ENCODE data around the gene NKX1-1. TPM values are rescaled to one million over a fixed set of nuclear protein-coding genes. Genes with fewer than 3 reads are reported as not detected.

Gene NKX1-1
- total and polyA plus RNA-seq, 9 of the 15 experiments (the other 6 are each of a cell fraction or from before 2014, with no cell fraction given): not detected

DNA sequence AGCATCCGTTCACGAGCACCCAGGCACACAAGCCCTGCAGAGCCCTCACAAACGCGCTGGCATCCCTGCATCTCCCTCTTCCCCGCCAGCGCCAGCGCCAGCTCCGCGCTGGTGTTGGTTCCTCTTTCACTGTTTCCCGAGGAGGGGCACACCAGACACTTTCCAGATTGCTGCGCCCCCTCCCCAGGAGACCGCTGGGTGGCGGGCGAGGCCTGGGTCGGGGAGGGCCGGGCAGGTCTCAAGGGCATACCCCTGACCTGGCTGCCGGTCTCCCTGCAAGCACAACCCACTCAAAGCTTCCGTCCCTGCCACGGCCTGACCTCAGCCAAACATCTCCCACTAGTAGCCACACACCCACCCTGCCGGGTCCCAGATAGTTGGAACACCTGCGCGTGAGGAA is 2.2 kb upstream of the NKX1-1 start (continued):
- TF ChIP-seq, protein P1, sequence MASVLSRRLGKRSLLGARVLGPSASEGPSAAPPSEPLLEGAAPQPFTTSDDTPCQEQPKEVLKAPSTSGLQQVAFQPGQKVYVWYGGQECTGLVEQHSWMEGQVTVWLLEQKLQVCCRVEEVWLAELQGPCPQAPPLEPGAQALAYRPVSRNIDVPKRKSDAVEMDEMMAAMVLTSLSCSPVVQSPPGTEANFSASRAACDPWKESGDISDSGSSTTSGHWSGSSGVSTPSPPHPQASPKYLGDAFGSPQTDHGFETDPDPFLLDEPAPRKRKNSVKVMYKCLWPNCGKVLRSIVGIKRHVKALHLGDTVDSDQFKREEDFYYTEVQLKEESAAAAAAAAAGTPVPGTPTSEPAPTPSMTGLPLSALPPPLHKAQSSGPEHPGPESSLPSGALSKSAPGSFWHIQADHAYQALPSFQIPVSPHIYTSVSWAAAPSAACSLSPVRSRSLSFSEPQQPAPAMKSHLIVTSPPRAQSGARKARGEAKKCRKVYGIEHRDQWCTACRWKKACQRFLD (CRISPR knock-in tag; IDR thresholded peaks at IDR 0.05): no peak
- no peak for TF ChIP-seq GABPB1 (CRISPR knock-in tag; IDR thresholded peaks at IDR 0.05)
- peak in 1 of 2 experiments; percentile 44; a peak in 2 of 4 replicates for TF ChIP-seq RAD21 (CRISPR knock-in tag; conservative IDR thresholded peaks at IDR 0.05 in 1 of 2, IDR thresholded peaks at IDR 0.05 in 1 of 2)
- no peak for TF ChIP-seq ZBTB17 (CRISPR knock-in tag; IDR thresholded peaks at IDR 0.05)
- no peak for TF ChIP-seq ZNF766 (CRISPR knock-in tag; conservative IDR thresholded peaks at IDR 0.05)
- no peak for TF ChIP-seq MCM5 (IDR thresholded peaks at IDR 0.05; ENCODE audit: low read depth)
- TF ChIP-seq XRCC3 (IDR thresholded peaks at IDR 0.05): no peak
- TF ChIP-seq ZNF311 (CRISPR knock-in tag; IDR thresholded peaks at IDR 0.05): no peak

DNA sequence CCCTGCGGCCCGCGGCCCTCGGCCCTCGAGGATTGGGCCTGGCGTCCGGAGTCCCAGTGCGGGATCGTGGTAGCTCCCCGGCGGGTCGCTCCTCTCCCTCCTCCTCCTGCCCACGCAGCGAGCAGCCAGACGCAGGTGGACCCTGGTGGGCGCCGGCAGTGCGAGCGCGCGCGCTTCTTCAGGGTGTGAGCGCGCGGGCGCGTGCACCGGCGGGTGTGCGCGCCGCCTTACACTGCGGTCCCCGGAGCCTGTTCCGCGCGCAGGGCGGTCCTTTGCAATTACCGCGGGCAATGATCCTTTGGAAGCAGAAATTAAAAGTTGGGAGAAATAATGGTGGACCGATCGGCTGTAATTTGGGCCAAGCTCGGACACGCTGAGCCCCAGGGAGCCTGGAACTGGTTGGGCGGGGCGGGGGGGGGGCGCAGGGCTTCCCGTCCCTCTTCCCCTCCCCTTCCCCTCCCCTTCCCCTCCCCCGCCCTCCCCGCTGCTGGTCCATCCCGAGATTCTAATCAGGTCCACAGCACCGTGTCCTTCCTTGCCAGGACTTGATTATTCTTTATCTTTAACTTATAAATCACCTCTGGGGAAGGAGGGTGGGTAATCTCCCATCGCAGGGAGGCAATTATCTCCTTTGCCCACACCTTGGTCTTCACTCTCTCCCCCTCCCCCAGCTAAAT is 1.6 kb upstream of the NKX1-1 start:
- FAIRE-seq (no peak), DNase-seq (ENCODE audit: extremely low read depth in 1 of 4, low spot score in 3 of 4) (no peak), ATAC-seq (no peak)
- H4K20me1 ChIP-seq (replicated peaks; ENCODE audit: control insufficient read depth, insufficient read depth, low read length): no peaks in the 10 kb centered on the region
- peaks cover 0 to 4% of the 10 kb centered on the region in 2 experiments; a peak in 1 of 5 replicates for H3K27me3 ChIP-seq (ENCODE audit: control insufficient read depth in 2 of 2, insufficient read depth in 2 of 2, low read length in 2 of 2)
- no TSS peak for BruUV-seq (replicated peaks)
- intact Hi-C loops (cut with micrococcal nuclease) (no loop called here), in situ Hi-C loops (cut with MboI) (no loop called here)
- ChIA-PET CTCF (ENCODE audit: low intra/inter-chr PET ratio) (no interaction called here), POLR2A (interaction anchor here (0.6 kb wide), 1 partner anchor 219 kb away, joined by 3 read pairs; no protein-coding TSS in a partner anchor)
- no peaks in the 10 kb centered on the region; the same call in 1 of the 2 replicates for H3K9me3 ChIP-seq (replicated peaks; ENCODE audit: control insufficient read depth, insufficient read depth, low read depth, low read length)
- H3K9me1 ChIP-seq (ENCODE audit: control insufficient read depth, insufficient read depth, low read length): peaks cover 2% of the 10 kb centered on the region
- no peaks in the 10 kb centered on the region for H3K79me2 ChIP-seq (ENCODE audit: control insufficient read depth, insufficient read depth, low read length)
- WGBS (ENCODE audit: insufficient coverage, low coverage, missing lambda C conversion rate): 80% methylated on average over 15 of the region's 53 CpGs
- H2AFZ ChIP-seq (ENCODE audit: low read depth, low read length): no peak overlapping the region
- no peak overlapping the region for H3K4me3 ChIP-seq
- no peaks in the 10 kb centered on the region for H3K36me3 ChIP-seq (ENCODE audit: control insufficient read depth, insufficient read depth, low read length)
- peaks cover 0 to 20% of the 10 kb centered on the region in 2 experiments; a peak in 2 of 5 replicates for H3K4me1 ChIP-seq (replicated peaks in 1 of 2; ENCODE audit: control insufficient read depth in 2 of 2, insufficient read depth in 2 of 2, low read length in 2 of 2)
- no peak overlapping the region for H3K4me2 ChIP-seq (ENCODE audit: insufficient read depth, low read length)
- no peak overlapping the region for H3K27ac ChIP-seq (ENCODE audit: extremely low read depth, low read depth, low read length)
- no peak overlapping the region for H3K9ac ChIP-seq (ENCODE audit: insufficient read depth in 1 of 2, low read depth in 2 of 2, low read length in 2 of 2)
- TF ChIP-seq SIN3A (IDR thresholded peaks at IDR 0.05; ENCODE audit: borderline replicate concordance in 2 of 2, control insufficient read depth in 1 of 2, low read depth in 2 of 2, low read length in 2 of 2): no peak
- TF ChIP-seq, protein P2, sequence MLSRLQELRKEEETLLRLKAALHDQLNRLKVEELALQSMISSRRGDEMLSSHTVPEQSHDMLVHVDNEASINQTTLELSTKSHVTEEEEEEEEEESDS (CRISPR knock-in tag; IDR thresholded peaks at IDR 0.05): no peak

Measured in K562 (cell line).